Non-pigmented ciliary epithelial cell (primary cell): ENCODE results near the gene BEND6.

Experiments
- DNase-seq: peaks from one replicate; pipeline ENCODE4 v3.0.0-alpha.2; 2010; ENCODE audit warnings: low read depth

Gene BEND6

DNA sequence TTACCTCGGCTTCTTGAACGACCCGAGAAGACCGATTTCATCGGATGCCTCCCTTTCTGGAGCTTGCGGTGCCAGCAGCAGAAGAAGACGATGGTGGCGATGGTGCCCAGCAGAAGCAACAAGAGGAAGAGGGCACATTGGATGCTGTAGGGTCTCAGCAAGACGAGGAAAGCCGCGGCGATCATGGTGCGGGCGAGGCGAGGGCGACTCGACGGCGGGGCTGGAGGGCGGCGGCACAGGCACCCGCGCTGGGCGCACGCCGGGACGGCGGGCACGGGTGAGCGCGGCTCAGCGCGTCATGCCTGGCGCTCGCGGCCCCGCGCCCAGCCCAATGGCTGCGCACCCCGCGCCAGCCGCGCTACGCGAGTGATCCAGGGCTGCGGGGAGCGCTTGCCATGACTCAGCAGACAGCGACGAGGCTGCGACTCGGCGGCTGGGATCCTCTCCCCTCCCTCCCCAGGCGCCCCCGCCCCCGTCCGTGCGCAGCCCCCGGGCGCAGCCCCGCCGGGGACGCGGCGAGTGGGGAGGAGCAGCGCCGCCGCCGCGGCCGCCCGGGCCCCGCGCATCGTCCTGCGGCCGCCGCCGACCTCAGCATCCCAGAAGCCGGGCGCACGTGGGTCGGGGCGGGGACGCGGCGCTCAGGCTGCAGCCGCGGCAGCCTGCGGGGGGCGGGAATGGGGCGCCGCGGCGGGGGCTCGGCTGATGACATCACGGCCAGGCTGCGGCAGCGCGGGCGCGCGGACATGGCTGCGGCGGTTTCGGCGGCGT, at the start of gene BEND6:
TSS of gene BEND6 (plus strand) at position 705 of the 768 bp plus-strand sequence. CDS start 26,704 bp downstream, outside the sequence.
- DNase-seq = no peak

DNA sequence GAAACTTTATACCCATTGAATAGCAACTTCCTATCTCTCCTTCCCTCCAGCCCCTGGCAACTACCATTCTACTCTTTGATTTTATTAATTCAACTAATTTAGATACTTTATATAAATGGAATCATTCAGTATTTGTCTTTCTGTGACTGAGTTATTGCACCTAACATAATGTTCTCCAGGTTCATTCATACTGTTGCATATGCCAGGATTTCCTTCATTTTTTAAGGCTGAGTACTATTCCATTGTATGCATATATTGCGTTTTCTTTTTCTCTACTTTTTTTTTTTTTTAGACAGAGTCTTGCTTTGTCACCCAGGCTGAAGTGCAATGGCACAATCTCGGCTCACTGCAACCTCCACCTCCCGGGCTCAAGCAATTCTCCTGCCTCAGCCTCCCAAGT, 49.5 kb upstream of the BEND6 start:
- no peak for DNase-seq

DNA sequence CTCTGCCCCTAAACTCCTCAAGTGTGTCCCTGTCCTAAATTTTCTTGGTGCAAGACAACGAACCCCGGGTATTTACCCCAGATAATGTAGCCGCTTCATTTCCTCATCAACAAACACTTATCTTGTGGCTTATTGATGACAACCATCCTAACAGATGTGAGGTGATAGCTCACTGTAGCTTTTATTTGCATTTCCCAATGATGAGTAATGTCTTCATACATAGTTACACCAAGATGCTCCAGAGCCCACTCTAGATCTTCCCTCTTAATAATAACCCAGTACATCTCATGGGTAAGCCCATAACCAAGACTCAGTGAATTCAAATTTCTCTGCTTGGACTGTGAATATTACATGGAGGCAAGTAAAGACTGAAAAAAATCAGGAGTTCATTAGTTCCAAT, 48.2 kb upstream of the BEND6 start:
- DNase-seq = no peak

DNA sequence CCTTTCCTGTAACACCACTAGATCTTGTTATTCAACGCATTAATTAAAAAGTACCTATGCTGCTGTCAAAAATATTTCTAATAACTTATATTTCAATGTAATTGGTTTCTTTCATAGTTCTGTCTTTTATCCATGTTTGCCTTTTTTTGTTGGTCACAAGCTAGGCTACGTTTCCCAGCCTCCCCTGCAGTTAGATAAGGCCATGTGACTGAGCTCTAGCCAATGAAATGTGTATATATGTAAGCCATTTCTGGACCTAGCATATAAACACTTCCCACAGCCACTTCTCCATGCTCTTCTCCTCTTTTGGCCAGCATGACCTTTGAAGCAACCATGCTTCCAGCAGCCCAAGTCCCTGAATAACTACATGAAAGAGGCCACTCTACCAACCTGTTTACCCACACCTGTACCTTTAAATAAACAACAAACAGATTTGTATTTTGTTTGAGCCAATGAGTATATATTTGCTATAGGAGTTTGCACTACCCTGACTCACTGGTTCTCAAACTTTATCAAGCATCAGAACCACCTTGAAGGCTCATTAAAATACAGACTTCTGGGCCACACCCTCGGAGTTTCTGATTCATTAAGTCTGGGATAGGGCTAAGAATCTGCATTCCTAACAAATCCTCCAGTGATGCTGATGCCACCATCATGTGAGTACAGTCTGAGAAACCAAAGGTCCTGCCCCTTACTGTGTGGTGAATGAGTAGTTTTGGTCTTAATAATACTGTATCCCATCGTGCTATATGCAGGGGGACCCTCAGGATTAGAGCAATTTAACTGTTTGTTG, 45.6 kb upstream of the BEND6 start:
- no peak for DNase-seq

- DNase-seq = peak; percentile 48
Measured at GRCh38 chr6:56911847-56912246, 43.1 kb upstream of the BEND6 start.

DNA sequence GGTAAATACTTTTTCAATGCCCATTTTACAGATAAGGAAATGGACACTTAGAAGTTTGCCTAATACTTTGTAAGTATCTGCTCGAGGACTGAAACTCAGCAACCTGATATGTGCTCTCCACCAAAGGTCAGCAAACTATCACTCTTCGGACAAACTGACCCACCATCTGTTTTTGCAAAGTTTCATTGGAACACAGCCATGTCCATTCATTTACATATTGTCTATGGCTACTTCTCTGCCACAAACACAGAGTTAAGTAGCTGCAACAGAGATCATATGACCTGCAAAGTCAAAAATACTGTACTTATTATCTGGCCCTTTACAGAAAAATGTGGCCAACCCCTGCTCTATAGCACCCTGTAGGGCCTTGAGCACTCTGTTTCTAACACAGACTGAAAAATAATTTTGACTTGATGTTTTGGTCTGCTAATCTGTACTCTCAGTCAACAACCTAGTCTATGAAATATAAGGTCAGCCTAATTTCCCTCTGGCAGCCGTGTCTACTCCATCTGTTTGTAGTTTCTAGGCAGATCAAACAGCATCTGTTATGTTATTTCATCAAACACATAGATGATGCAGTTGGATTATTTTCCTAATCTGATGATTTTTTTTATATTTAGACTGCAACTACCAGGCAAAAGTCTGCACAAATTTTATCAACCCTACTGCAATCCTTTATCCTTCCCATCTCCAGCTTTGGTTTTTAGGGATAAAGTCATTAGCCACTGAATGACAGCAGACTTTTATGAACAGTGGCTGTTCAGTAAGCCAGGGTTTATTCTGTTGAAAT, 41.4 kb upstream of the BEND6 start:
- no peak for DNase-seq

- no peak for DNase-seq
Measured at GRCh38 chr6:56914798-56915658, 39.9 kb upstream of the BEND6 start.

- DNase-seq = no peak
Measured at GRCh38 chr6:56915832-56916231, 39.1 kb upstream of the BEND6 start.

GRCh38 chr6:56916849-56917551, 37.9 kb upstream of the BEND6 start:
- DNase-seq = no peak

- DNase-seq = no peak
Measured at GRCh38 chr6:56922645-56923044, 32.3 kb upstream of the BEND6 start.

- no peak for DNase-seq
Measured at GRCh38 chr6:56923565-56923964, 31.3 kb upstream of the BEND6 start.

DNA sequence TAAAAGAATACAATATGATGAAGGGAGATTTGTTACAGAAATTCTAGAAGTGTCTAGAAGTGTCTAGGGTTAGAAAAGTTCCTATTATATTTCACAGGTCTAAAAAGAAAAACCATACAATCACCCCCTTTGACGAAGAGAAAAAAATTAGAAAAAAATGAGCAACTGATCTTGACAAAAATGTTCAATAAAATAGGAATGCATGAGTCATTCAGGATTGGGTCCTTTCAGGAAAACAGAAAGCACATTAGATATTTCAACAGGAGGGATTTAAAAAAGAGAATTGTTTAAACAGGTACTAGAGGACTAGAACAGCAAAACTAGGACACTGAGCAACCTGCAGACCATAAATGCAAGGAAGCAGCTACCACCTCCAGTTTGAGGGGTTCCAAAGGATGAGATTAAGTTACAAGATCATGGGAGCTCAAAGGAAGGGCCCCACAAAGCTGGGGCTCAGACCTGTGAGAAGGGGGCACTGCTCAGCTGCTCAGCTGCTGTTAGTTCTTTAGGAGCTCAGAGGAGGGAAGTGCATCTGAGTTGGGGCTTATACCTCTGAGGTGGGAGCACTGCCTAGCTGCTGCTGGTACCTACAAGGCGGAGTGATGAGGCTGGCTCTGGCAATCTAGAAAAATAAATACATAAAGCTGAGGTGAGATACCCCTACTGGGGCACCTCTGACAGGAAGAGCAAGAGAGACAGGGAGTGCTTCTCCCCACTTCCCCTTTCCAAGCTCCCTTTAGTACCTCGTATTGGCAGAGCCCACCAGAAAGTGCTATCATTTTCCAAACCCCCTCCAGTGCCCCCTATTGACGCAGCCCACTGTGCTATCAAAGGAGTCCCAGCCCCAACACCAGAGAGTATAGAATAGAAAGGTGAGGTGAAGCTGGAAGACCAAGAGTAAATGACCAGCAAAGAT, 27.1 kb upstream of the BEND6 start:
- DNase-seq = no peak

GRCh38 chr6:56930846-56931245, 24.1 kb upstream of the BEND6 start:
- DNase-seq = no peak

- no peak for DNase-seq
Measured at GRCh38 chr6:56932910-56933477, 21.9 kb upstream of the BEND6 start.

GRCh38 chr6:56933650-56934049, 21.3 kb upstream of the BEND6 start:
- DNase-seq = no peak

DNA sequence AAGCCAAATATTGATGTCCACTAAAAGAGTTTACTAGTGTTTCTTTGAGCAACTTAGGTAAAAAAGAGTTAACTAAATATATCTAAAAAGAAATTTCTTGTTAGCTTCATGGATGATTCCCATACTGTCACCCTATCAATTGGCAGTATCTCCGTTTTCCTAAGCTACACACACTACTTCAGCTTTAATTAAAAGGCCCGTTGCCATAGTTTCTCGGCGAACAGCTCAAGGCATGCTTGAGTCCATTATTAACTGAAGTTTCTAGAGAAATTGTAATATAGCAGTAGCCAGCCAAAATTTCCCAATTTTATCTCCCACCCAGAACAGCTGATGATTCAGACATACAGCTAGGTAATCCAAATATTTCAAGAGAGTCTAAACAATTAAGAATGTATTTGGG, 20.0 kb upstream of the BEND6 start:
- no peak for DNase-seq

DNA sequence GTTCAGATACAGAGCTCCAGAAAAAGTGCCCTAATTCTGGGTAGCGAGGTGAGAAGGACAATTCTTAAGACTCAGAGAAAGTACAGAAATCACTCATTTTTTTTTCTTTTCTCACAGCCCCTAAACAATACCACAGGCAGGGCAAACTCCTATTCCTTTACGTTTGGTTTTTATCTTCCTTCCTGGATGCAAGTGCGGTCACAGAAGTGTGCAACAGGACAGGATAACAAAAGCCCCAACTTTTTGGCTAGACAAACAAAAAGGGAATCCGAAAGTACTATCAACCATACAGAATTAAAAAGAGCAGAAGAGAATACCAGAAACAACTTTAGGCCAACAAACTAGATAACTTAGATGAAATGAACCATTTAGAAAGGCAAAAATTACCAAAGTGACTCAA, 18.4 kb upstream of the BEND6 start:
- DNase-seq = no peak

DNA sequence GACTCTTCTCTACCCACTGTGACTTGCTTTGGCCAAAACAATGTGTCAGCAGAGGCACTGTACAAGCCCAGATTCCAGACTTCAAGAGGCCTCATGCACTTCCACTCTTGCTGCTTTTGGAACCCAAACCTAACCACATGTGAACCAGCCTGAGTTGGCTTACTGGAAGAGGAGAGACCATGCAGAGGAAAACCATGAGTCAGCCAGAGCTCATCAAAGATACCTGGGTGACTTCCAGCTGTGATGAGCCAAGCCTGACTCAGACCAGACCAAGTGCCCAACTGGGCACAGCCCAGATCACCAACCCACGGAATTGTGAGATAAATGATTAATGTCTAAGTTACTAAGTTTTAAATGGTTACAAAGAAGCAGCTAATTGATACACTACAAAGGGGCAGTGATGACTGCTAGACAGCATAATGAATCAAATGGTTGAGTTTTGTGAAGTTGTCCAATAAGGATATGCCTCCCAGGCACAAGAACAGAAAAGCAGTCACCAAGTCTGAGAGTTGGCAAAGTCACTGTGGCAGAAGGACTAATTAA, 16.2 kb upstream of the BEND6 start:
- DNase-seq = peak; percentile 95

DNA sequence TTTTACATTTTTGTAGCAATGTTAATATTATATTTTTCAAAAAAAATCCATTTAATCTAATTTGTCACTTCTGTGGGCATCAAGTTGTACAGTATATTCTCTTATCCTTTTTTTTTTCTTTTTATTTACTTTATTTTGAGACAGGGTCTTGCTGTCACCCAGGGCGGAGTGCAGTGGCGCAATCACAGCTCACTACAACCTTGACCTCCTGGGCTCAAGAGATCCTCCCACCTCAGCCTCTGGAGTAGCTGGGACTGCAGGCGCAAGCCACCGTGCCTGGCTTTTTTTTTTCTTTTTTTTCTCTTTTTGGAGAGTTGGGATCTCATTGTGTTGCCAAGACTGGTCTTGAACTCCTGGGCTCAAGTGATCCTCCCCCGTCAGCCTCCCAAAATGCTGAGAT, 14.4 kb upstream of the BEND6 start:
- no peak for DNase-seq
